ENCODE measurements around the gene SYNGR3.

GRCh38 chr16:1984347-1985225, 5.2 kb upstream of the SYNGR3 start:
- TF ChIP-seq, protein P1, sequence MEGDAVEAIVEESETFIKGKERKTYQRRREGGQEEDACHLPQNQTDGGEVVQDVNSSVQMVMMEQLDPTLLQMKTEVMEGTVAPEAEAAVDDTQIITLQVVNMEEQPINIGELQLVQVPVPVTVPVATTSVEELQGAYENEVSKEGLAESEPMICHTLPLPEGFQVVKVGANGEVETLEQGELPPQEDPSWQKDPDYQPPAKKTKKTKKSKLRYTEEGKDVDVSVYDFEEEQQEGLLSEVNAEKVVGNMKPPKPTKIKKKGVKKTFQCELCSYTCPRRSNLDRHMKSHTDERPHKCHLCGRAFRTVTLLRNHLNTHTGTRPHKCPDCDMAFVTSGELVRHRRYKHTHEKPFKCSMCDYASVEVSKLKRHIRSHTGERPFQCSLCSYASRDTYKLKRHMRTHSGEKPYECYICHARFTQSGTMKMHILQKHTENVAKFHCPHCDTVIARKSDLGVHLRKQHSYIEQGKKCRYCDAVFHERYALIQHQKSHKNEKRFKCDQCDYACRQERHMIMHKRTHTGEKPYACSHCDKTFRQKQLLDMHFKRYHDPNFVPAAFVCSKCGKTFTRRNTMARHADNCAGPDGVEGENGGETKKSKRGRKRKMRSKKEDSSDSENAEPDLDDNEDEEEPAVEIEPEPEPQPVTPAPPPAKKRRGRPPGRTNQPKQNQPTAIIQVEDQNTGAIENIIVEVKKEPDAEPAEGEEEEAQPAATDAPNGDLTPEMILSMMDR (conservative IDR thresholded peaks at IDR 0.05 in 1 of 2, IDR thresholded peaks at IDR 0.05 in 1 of 2; ENCODE audit: extremely low read depth in 1 of 2, insufficient read depth in 1 of 2, low read depth in 1 of 2, low read length in 2 of 2), result no peak
- no peak for TF ChIP-seq EZH2 (IDR thresholded peaks at IDR 0.05; ENCODE audit: borderline replicate concordance, low read length)
